Spleen (tissue), 7 donors: ENCODE data around the gene MFAP3L.

ENCODE experiments used
- CTCF ChIP-seq, 11 experiments: fragments of 200-600 bp in 7 of 11; fragments of 450-650 bp in 4 of 11; sonication (generic) in 4 of 11; IDR thresholded peaks in 8 of 11; conservative IDR thresholded peaks in 3 of 11; 1 replicate in 7 of 11; 2 replicates in 4 of 11; pipeline versions ENCODE4 v1.4.0 to v1.8.0; 2016 to 2021; ENCODE audit warnings: antibody characterized with exemption in 11 of 11, inconsistent platforms in 4 of 11, mild to moderate bottlenecking in 1 of 11
- POLR2A ChIP-seq, 3 donors: fragments of 450-650 bp; IDR thresholded peaks; one replicate each; pipeline ENCODE4 v1.5.1; 2017; ENCODE audit warnings: antibody characterized with exemption in 3 of 3, mild to moderate bottlenecking in 1 of 3
- POLR2AphosphoS5 ChIP-seq, 3 donors: sonication (generic); formaldehyde crosslinking; IDR thresholded peaks; one replicate each; pipeline ENCODE4 v1.5.1; 2017; ENCODE audit warnings: antibody characterized with exemption in 3 of 3
- donor health status: DM: no; HTN: no; CAD: no; lungs with moderate emphysema.
- donor health status: DM: no; HTN: no; CAD: no.
- donor health status: DM: no; HTN: no; CAD: no.

GRCh38 chr4:170005472-170005871 is 20.7 kb downstream of the MFAP3L start:
- TF ChIP-seq CTCF (IDR thresholded peaks at IDR 0.05 in 8 of 11, conservative IDR thresholded peaks at IDR 0.05 in 3 of 11) (no peak), POLR2AphosphoS5 (IDR thresholded peaks at IDR 0.05) (no peak), POLR2A (IDR thresholded peaks at IDR 0.05) (no peak)
